DMS53 treated with DMSO at 0.1 percent for 48 hours (cell line): ENCODE measurements around the gene C2orf92.

Experiments used
- DNase-seq: peaks from one replicate; lab custom pipeline; 2025; ENCODE audit not compliant: unreplicated experiment; lab: John Stamatoyannopoulos, UW

The C2orf92 gene

GRCh38 chr2:97712693-97713295 lies 43.3 kb downstream of the C2orf92 start:
- no peak for DNase-seq

DNA sequence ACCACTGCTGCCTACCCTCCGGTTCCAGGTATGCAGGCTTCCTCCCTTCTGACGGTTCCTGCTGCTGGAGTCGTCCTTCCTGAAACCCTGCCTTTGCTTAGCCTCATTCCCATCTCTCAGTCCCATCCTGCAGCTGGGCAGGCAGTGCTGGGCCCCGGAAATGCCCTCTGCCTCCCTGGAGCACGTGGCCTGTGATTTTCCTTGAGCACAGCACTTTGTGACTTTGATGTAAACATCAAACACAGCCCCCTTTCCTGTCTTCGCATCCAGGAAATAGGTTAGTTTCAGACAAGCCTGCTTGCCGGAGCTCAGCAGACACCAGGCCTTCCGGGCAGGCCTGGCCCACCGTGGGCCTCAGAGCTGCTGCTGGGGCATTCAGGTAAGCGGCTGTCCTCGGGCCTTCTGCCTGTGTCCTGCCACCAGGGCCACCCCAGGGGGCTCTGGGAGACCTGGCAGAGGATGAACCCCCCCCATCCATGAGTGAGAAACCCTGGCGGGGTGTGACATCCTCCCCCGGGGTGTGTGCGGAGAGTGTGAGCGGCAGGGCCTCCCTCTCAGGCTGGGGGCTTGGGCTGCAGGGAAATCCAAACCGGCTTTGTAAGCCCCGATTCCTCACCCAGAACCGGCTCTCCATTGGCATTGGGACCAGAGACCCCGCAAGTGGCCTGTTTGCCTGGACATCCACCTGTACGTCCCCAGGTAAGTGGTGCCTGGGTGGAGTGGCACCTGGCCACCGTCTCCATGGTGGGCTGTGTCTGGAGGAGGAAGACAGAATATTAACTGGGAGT lies 44.0 kb downstream of the C2orf92 start, which contains the start of gene ZAP70:
TSS of gene ZAP70 (plus strand) at position 281 of the 788 bp plus-strand sequence. CDS start 10,461 bp downstream, outside the sequence.
- DNase-seq = no peak

- no peak for DNase-seq
Measured at GRCh38 chr2:97714084-97714949, 44.8 kb downstream of the C2orf92 start.

- no peak for DNase-seq
Measured at GRCh38 chr2:97714950-97715652, 45.6 kb downstream of the C2orf92 start.

DNA sequence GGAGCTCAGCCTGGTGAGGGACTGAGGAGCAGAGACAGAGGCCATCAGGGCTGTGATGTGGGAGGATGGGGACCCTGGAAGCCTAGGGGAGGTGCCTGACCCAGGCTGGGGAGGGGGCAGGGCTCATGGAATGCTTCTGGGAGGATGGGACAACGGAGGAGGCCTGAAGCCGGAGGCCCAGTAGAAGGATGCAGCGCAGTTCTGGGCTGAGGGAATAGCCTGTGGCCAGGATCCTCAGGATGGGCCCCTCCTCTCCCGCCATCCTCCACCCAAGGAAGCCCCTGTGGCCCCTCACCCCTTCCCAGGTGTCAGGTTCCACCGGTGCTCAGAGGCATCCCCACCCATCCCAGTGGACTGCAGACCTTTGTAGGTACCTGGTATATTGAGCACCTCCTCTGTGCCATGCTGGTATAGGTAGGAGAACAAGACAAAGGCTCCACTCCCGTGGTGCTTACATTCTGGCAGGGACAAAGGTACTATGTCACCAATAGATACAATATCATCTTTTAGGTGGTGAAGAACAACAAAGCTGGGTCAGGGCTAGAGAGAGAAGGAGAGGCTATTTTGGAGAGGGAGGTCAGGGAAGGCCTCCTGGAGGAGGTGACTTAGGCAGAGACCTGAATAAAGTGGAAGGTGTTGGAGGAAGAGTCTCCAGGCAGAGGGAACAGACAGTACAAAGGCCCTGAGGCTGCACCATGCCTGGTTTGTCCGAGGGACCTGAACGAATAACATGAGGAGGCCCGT lies 46.6 kb downstream of the C2orf92 start:
- no peak for DNase-seq

DNA sequence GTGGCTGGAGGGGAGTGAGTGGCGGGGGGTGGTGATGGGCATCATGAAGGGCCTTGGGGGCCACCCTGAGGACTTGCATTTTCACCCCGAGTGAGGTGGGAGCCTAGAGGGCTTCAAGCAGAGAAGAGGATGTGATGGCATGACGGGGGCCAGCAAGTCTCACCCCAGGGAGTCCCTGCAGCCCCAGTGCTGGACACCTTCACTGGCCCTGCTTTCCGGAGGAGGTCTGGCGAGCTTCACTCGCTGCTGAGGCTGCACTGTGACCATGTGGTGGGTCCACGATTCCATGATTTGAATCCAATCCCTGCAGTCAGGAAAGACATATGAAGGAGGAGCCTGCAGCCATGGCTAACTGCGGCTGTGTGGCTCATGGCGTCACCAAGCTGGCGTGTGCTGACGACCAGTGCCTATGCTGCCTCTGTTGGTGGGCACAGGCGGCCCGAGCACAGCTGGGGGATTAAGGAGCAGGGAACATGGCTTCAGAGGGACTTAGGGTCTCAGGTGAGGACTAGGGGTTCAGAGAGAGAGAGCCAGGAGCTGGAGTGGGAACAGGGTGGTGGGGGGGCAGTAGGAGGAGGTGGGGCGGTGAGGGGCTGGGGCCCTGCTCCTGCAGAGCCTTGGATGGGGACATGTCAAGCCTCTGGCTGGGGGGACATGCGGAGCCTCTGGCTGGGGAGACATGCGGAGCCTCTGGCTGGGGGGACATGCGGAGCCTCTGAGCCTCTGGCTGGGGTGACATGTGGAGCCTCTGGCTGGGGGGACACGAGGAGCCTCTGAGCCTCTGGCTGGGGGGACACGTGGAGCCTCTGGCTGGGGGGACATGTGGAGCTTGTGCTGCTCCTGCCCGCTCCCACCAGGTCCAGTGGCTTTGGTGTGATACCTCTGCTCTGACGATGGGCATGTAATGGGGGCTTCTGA lies 47.4 kb downstream of the C2orf92 start:
- no peak for DNase-seq

DNA sequence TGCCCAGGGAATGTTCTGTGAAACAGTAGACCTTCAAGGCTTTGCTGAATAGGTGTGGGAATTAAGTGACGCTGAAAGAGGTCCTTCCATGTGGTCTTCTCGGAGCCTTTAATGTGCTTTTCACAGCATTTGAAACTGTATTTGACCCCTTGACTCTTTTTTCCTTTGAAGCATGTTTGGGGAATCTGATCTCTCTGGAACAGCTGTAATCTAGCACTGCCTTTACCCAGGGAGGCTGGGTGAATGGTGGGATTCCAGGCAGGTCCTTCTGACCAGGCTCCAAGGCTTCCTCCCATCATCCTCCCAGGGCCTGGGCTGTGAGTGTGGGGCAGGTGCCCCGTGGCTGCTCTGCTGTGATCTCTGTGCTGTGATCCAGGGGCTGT lies 48.1 kb downstream of the C2orf92 start:
- no peak for DNase-seq

DNA sequence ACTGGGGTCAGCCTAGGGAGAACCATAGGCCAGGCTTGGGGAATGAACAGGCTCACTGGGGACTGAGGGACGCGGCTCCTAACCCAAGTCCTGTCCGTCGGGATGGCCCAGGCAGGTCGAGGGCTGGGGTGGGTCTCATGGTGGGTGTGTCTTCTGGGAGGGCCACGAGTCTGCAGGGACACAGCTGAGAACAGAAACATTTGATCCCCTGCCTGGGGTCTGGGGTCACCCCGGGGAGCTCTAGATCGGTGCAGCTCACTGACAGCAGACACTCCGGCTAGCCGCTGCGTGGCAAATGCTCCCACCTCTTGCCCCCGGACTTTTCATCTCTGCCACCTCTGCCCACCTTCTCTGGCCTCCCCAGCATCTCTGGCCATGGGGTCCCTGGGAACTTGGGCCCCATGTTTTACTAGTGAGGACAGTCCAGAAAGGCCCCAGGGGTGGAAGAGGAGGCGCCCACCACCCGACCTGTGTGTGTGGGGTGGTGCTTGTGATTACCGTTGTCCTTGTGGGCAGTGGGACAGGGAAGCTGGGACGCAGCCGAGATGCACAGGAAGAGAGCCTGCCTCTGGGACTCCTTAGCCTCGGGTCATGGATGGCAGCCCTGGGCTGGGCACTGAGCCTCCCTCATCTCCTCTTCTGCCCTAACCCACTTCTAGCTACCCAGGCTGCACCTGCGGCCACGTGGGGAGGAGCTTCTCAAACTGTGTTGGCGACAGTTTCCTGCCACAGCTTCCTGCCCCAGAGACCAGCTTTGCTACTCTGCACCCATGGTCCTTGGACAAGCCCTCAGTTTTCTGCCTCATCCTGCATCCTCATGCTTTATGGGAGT lies 48.8 kb downstream of the C2orf92 start:
- DNase-seq = no peak

GRCh38 chr2:97718942-97719341 lies 49.4 kb downstream of the C2orf92 start:
- no peak for DNase-seq

GRCh38 chr2:97719362-97720155 lies 50.0 kb downstream of the C2orf92 start:
- no peak for DNase-seq

DNA sequence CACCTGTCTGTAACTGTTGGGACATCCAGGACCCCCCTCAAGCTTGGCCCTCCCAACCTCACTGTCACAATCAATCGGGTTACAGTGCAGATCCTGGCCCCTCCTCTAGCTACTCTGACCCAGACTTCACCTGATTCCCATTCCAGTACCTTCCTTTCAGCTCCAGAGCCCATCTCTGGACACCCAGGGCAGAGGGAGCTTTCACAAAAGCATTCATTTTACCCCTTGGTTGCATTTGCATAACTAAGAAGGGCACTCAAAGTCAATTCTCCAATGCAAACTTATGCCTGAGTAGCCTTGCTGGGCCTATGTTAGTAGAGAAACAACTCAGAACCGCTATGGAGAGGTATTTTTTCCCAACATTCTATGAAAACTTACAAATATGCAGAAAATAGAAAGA lies 51.2 kb downstream of the C2orf92 start:
- no peak for DNase-seq

DNA sequence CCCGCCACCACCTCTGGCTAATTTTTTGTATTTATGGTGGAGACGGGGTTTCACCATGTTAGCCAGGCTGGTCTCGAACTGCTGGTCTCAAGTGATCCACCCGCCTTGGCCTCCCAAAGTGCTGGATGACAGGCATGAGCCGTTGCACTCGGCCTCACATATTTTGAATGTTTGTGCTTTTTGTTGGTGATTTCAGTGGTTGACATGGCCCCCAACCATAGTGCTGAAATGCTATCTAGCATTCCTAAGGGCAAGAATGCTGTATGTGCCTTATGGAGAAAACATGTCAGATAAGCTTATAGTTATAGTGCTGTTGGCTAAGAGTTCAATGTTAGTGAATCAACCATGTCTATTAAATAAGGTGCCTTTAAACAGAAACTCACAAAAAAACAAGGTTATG lies 52.7 kb downstream of the C2orf92 start:
- no peak for DNase-seq

- no peak for DNase-seq
Measured at GRCh38 chr2:97723156-97724072, 53.9 kb downstream of the C2orf92 start.

DNA sequence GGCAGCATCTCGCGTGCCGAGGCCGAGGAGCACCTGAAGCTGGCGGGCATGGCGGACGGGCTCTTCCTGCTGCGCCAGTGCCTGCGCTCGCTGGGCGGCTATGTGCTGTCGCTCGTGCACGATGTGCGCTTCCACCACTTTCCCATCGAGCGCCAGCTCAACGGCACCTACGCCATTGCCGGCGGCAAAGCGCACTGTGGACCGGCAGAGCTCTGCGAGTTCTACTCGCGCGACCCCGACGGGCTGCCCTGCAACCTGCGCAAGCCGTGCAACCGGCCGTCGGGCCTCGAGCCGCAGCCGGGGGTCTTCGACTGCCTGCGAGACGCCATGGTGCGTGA lies 54.5 kb downstream of the C2orf92 start:
- no peak for DNase-seq

DNA sequence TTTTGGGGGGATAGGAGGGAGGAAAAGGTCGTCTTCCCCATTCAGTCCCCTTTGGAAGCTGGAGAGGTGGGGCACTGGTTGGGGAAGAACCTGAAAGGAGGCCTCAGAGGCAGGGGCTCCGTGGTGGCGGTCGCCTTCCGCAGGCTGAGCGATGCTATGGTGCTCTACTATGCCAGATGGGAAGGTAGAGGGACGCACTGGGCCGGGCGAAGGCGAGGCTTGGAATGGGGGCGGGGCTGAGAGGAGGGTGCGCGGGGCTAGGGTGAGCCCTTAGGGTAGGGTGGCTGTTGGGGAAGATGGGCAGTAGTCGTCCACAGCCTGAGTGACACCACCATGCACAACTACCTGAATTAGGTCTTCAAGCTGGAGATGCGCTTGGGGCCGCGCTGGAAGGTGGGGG lies 55.0 kb downstream of the C2orf92 start:
- no peak for DNase-seq

- no peak for DNase-seq
Measured at GRCh38 chr2:97724946-97725688, 55.6 kb downstream of the C2orf92 start.
